Esophagus muscularis mucosa (tissue), 4 donors: Measurements from ENCODE around the gene EDDM3A. TPM values are rescaled to one million over a fixed set of nuclear protein-coding genes. Genes with fewer than 3 reads are reported as not detected.

ENCODE experiments used
- DNase-seq: peaks from one replicate; pipeline ENCODE4 v3.0.0-alpha.2; 2017; ENCODE audit errors: extremely low spot score
- H3K27ac ChIP-seq, 4 donors: fragments of 200-600 bp; sonication (generic); replicated peaks in 1 of 4; 1 replicate in 3 of 4; 2 replicates in 1 of 4; pipeline ENCODE4 v1.5.1; 2016 to 2019; ENCODE audit warnings: mild to moderate bottlenecking in 1 of 4
- H3K27me3 ChIP-seq, 4 donors: fragments of 200-600 bp; sonication (generic); one replicate each; pipeline versions ENCODE4 v1.5.1 to v1.6.0; 2016 to 2019
- H3K36me3 ChIP-seq, 4 donors: fragments of 200-600 bp; sonication (generic); one replicate each; pipeline ENCODE4 v1.5.1; 2016 to 2019
- H3K4me1 ChIP-seq, 4 donors: fragments of 200-600 bp; sonication (generic); one replicate each; pipeline ENCODE4 v1.5.1; 2016 to 2019
- H3K4me3 ChIP-seq, 4 donors: fragments of 200-600 bp; sonication (generic); 1 replicate in 2 of 4; 2 replicates in 2 of 4; pipeline ENCODE4 v1.5.1; 2016 to 2019; ENCODE audit warnings: mild to moderate bottlenecking in 4 of 4, moderate library complexity in 1 of 4
- H3K9me3 ChIP-seq, 4 donors: fragments of 200-600 bp; sonication (generic); 1 replicate in 3 of 4; 2 replicates in 1 of 4; pipeline ENCODE4 v1.5.1; 2016 to 2019
- CTCF ChIP-seq, 3 experiments: fragments of 200-600 bp in 2 of 3; fragments of 450-650 bp in 1 of 3; sonication (generic) in 2 of 3; IDR thresholded peaks; one replicate each; pipeline ENCODE4 v1.5.1; 2017 to 2019; ENCODE audit warnings: antibody characterized with exemption in 3 of 3, mild to moderate bottlenecking in 2 of 3, moderate library complexity in 1 of 3
- EP300 ChIP-seq: sonication (generic); formaldehyde crosslinking; IDR thresholded peaks from one replicate; pipeline ENCODE4 v1.6.1; 2017; ENCODE audit warnings: antibody characterized with exemption
- POLR2A ChIP-seq: fragments of 450-650 bp; IDR thresholded peaks from one replicate; pipeline ENCODE4 v1.6.1; 2017; ENCODE audit warnings: antibody characterized with exemption, moderate library complexity, mild to moderate bottlenecking, low read depth
- POLR2AphosphoS5 ChIP-seq, 2 donors: sonication (generic); formaldehyde crosslinking; IDR thresholded peaks; one replicate each; pipeline ENCODE4 v1.6.1; 2017; ENCODE audit warnings: antibody characterized with exemption in 2 of 2
- WGBS: methylation state at CpG from one replicate; pipeline ENCODE4 v1.1.5; 2018; 5-methylcytosine and 5-hydroxymethylcytosine counted together
- intact Hi-C: fragments of 100-400 bp; cut with DNase I; formaldehyde crosslinking; loops from one replicate; pipeline ENCODE4 v1.15.1; 2023
- total RNA-seq, 4 donors: library from RNA; depleted of rRNA; stranded (reverse); fragments of >200 nt; gene quantifications; one replicate each; pipeline versions ENCODE4 v1.1.0 to v1.2.1, GENCODE V29; 2016

EDDM3A gene
- total RNA-seq, 4 donors from 2014 or later = not detected

GRCh38 chr14:20789230-20789813, 43.6 kb downstream of the EDDM3A start:
- no peak overlapping the region for H3K27ac ChIP-seq
- DNase-seq = no peak
- H3K4me1 ChIP-seq = no peaks in the 10 kb centered on the region
- H3K9me3 ChIP-seq = no peaks in the 10 kb centered on the region
- H3K36me3 ChIP-seq = no peaks in the 10 kb centered on the region
- intact Hi-C loops = no loop called here
- WGBS = 76% methylated on average over 3 of the region's 3 CpGs
- no peak overlapping the region for H3K4me3 ChIP-seq
- TF ChIP-seq POLR2A = no peak
- no peak for TF ChIP-seq CTCF (IDR thresholded peaks at IDR 0.05)
- no peak for TF ChIP-seq POLR2AphosphoS5 (IDR thresholded peaks at IDR 0.05)
- no peak for TF ChIP-seq EP300
- no peaks in the 10 kb centered on the region for H3K27me3 ChIP-seq

- Histone ChIP-seq H3K4me1 (no peaks in the 10 kb centered on the region), H3K36me3 (no peaks in the 10 kb centered on the region), H3K27me3 (no peaks in the 10 kb centered on the region), H3K9me3 (no peaks in the 10 kb centered on the region), H3K4me3 (no peak overlapping the region), H3K27ac (no peak overlapping the region)
- WGBS = 85% methylated on average over 12 of the region's 13 CpGs
- intact Hi-C loops = no loop called here
- DNase-seq = no peak
- TF ChIP-seq POLR2AphosphoS5 (IDR thresholded peaks at IDR 0.05) = no peak
- TF ChIP-seq POLR2A = no peak
- no peak for TF ChIP-seq CTCF (IDR thresholded peaks at IDR 0.05)
- no peak for TF ChIP-seq EP300
These were observed 44.9 kb downstream of the EDDM3A start for GRCh38 chr14:20790464-20791116.

GRCh38 chr14:20791187-20791586, 45.5 kb downstream of the EDDM3A start:
- TF ChIP-seq EP300 (no peak), CTCF (IDR thresholded peaks at IDR 0.05) (no peak), POLR2A (no peak), POLR2AphosphoS5 (IDR thresholded peaks at IDR 0.05) (no peak)
- no peak overlapping the region for H3K4me3 ChIP-seq
- intact Hi-C loops = no loop called here
- DNase-seq = no peak
- H3K4me1 ChIP-seq = no peaks in the 10 kb centered on the region
- H3K27ac ChIP-seq = no peak overlapping the region
- 64% methylated on average over 7 of the region's 7 CpGs for WGBS
- no peaks in the 10 kb centered on the region for H3K36me3 ChIP-seq
- no peaks in the 10 kb centered on the region for H3K9me3 ChIP-seq
- no peaks in the 10 kb centered on the region for H3K27me3 ChIP-seq

- 31% methylated on average over 2 of the region's 2 CpGs for WGBS
- Histone ChIP-seq H3K4me1 (no peaks in the 10 kb centered on the region), H3K27ac (no peak overlapping the region), H3K36me3 (no peaks in the 10 kb centered on the region), H3K9me3 (no peaks in the 10 kb centered on the region), H3K4me3 (no peak overlapping the region), H3K27me3 (no peaks in the 10 kb centered on the region)
- TF ChIP-seq POLR2AphosphoS5 (IDR thresholded peaks at IDR 0.05) (no peak), EP300 (no peak), POLR2A (no peak), CTCF (IDR thresholded peaks at IDR 0.05) (no peak)
- no peak for DNase-seq
- intact Hi-C loops = no loop called here
These were observed 45.9 kb downstream of the EDDM3A start for GRCh38 chr14:20791597-20791996.
